Suppressor macrophage (primary cell): ENCODE data around the gene PARP12.
"Not testable (repeated sequence)": the region's sequence is repeated elsewhere in the genome, so short reads cannot be mapped to it uniquely, and the experiment has no call there.

ENCODE experiments used
- DNase-seq, 4 experiments: peaks; one replicate each; pipeline ENCODE4 v3.0.0-alpha.2; 2020 to 2022
- total RNA-seq, 17 experiments: gene quantifications; one replicate each; lab custom pipeline; 2026; ENCODE audit warnings: mixed read lengths in 6 of 17, inconsistent platforms in 3 of 17; lab: John Stamatoyannopoulos, UW

Gene PARP12
- 69.7 to 368 (median 91.1) reads per million in 17 experiments for total RNA-seq

DNA sequence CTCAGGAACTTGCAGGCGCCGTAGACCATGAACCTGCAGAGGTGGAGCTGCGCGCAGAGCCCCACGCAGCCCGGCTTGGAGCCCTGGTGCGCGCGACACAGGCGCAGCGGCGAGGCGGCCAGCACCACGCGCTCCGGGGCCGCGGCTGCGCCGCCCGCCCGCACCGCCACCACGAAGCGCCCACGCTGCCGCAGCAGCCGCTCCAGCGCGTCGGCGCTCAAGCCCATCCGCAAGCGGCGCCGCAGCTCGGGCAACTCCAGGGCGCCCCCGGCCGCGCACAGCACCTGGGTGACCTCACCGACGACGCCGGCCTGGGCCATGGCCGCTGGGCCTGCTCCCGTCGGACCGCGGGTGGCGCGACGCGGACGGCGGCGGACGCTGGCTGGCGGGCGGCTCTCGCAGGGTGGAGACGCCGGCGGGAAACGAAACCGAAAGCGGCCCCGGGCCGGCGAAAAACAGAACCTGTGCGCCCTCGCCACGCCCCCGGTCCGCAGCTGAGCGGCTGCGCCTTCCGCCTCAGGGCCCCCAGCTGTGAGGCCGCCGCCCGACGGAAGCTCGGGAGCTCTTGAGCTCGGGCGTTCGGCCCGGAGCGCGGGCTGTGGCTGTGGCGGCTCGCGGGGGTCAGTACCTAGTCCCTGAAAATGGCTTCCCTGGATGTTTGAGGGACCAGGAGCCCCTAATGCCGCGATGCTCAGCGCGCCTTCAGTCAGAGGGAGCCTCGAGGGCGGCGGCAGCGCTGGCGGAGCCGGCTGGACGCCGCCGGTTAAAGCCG lies at the start of gene PARP12:
Gene PARP12, minus strand, starts transcription at position 424 of the 772 bp plus-strand sequence. Its CDS starts 104 bp downstream, at position 320.
- peak; percentile 94 to 98 (median 96) for DNase-seq

- not testable (repeated sequence) for DNase-seq
These were observed 46.0 kb upstream of the PARP12 start for GRCh38 chr7:140108777-140109176.

- no peak for DNase-seq
These were observed 33.7 kb upstream of the PARP12 start for GRCh38 chr7:140096459-140096858.

DNA sequence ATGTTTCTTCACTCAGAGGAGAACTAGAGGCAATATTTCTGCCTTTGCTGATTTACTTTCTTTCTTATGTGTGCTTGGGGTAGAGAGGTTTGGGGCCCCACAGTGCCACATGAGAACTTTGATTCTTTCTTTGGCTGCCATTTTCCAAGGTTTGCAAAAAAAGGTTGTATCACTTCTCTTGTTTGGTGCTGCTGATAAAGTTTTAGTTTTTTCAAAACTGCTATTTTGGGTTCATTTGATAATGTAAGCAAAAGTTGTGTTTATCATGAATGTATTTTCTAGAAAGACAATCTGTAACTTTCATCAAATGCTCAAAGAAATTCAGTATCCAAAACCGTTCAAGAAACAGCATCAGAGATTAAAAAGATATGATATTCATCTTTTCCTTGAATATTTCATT lies 30.6 kb upstream of the PARP12 start:
- DNase-seq, result no peak

GRCh38 chr7:140085447-140085846 lies 22.7 kb upstream of the PARP12 start:
- no peak for DNase-seq

- no peak for DNase-seq
These were observed 22.2 kb upstream of the PARP12 start for GRCh38 chr7:140084972-140085371.

GRCh38 chr7:140084142-140084655 lies 21.4 kb upstream of the PARP12 start:
- no peak for DNase-seq

DNA sequence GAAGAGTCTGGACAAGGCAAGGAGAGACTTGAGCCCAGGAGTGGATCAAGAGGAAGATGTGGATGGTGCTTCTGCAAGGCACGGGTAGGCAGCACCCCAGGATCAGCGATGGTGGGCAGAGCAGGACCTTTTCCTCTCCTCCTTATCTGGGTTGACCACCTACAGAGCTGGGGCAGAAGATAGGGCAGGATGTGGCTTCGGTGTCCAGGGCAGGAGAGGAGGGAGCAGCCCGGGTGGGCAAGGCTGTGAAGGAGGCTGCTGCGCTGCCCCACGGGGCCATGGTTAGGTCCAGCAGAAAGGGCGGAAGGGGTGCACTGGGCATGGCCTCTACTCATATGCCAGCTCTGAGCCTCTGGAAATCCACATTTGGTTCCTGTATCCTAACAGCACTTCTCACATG lies 20.0 kb upstream of the PARP12 start:
- no peak for DNase-seq

DNA sequence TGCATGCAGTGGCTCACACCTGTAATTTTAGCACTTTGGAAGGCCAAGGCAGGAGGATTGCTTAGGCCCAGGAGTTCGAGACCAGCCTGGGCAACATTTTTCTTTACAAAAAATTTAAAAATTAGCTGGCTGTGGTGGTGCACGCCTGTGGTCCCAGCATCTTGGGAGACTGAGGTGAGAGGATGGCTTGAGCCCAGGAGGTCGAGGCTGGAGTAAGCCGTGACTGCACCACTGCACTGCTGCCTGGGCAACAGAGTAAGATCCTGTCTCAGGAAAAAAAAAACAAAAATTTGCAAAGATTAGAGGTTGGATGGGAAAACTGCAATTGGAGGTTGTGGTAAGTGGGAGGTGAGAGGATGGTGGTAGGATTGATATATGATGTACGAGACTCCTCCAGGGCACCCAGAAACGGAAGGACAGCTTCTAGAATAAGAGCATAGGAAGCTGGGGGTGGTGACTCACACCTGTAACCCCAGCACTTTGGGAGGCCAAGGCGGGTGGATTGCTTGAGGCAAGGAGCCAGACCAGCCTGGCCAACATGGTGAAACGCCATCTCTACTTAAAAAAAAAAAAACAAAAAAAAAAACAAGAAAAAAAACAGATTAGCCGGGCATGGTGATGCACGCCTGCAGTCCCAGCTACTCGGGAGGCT lies 19.1 kb upstream of the PARP12 start:
- no peak for DNase-seq

GRCh38 chr7:140080919-140081318 lies 18.2 kb upstream of the PARP12 start:
- no peak for DNase-seq

GRCh38 chr7:140079121-140079536 lies 16.4 kb upstream of the PARP12 start:
- DNase-seq, result peak; percentile 32 to 63 (median 44)

DNA sequence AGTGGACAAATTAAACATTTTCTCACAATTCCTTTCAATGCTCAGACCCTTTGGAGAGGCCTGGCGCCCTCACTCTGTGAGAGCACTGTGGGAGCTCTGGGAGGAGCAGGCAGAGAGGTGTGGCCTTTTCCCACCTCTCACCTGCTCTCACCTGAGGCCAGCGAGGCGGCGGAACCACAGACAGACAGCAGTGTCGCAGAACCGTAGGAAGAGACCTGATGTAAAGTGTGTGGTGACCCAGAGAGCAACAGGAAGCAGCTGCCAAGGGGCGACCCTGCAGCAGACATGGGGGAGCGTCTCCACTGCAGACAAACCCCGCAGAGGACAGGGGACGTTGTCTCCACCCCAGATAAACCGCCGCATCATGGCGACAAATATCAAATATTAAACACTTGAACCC lies 15.6 kb upstream of the PARP12 start:
- no peak for DNase-seq

GRCh38 chr7:140074780-140075179 lies 12.0 kb upstream of the PARP12 start:
- peak in 1 of 4 experiments; percentile 35 for DNase-seq

- no peak for DNase-seq
These were observed 7.8 kb upstream of the PARP12 start for GRCh38 chr7:140070546-140070945.

DNA sequence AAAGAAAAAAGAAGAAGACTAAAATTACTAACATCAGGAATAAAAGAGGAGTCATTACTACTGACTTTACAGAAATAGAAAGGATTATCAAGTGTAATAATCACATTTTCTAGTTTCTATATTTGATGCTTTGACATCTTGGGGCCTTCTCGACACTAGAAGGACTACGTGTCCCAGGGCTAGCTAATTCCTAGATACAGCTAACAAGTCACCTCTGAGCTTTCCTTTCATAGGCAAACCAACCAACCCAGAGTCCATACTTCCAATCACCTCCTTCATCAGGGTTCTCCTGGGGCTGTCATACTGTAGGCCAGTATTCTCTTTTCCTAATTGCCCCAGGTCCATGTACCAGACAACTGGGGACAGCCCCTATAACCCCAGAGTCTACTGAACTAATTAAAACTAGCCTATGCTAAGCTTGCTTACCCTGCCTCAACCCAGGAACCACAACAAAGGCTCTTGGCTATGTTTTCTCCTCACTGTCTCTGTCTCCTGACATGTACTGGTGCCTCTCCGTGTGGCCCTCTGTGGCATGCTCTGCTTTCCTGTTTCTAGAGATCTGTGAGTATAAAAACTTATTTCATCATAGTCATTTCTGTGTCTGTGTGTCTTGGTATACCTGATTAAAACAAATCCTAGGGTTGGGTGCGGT lies 6.7 kb upstream of the PARP12 start:
- DNase-seq, result no peak

GRCh38 chr7:140068033-140068432 lies 5.3 kb upstream of the PARP12 start:
- no peak for DNase-seq

- DNase-seq, result no peak
These were observed 4.3 kb upstream of the PARP12 start for GRCh38 chr7:140067052-140067451.

DNA sequence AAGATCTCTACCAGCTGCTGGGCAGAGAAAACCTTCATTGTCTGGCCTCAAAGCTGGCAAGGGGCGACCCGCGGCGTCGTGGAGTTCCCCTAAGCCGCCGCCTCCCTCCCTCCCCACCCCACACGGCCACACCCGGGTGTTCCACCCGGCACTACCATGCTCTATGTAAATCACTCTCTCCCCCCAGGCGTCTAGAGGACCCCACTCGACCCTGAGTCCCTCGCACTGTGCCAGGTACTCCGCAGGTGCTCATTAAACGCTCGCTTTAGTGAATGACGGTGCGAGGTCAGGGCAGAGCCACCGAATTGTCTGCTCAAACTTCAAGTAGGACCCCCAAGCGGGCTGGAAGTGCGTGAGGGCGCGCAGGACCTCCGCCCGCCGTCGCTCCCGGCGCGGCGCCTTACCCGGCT lies 628 bp downstream of the PARP12 start:
- DNase-seq, result peak; percentile 29 to 65 (median 52)

GRCh38 chr7:140061607-140061930 lies 1.2 kb downstream of the PARP12 start:
- DNase-seq, result peak in 1 of 4 experiments; percentile 18

- DNase-seq, result no peak
These were observed 1.8 kb downstream of the PARP12 start for GRCh38 chr7:140060788-140061606.

DNA sequence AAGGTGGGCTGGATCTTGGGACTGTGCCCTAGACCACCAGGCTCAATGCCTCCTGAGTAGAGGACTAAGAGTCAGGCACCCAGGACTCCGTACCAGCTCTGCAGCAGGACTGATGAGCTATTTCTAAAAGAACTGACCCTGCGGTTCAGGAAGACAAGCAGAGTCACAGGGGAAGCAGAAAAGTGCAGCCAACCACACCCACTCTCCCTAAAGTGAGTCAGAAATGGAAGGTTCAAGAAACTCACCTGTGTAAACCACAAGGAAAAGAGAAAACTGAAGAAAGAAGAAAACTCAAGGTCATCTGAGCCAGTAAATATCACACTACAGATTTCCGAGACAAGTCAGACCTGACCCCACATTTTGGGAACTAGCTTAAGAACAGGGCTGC lies 2.5 kb downstream of the PARP12 start:
- DNase-seq, result no peak
